LHCN-M2 (cell line): ENCODE data around the gene MTURN. TPM values are rescaled to one million over a fixed set of nuclear protein-coding genes. Genes with fewer than 3 reads are reported as not detected.
A peak's percentile ranks its signal among the peaks of the same experiment; 100 is the strongest.
"Not testable (repeated sequence)": the region's sequence is repeated elsewhere in the genome, so short reads cannot be mapped to it uniquely, and the experiment has no call there.

ENCODE experiments used
- DNase-seq: peaks from one replicate; pipeline ENCODE4 v3.0.0-alpha.2; 2012; ENCODE audit warnings: low read depth
- total RNA-seq: library from RNA; depleted of rRNA; stranded (reverse); fragments of >200 nt; gene quantifications from 2 replicates; pipeline ENCODE4 v1.2.3, GENCODE V29; 2014

MTURN gene
- total RNA-seq, 1 experiment from 2014 or later, result 18.7 TPM

DNA sequence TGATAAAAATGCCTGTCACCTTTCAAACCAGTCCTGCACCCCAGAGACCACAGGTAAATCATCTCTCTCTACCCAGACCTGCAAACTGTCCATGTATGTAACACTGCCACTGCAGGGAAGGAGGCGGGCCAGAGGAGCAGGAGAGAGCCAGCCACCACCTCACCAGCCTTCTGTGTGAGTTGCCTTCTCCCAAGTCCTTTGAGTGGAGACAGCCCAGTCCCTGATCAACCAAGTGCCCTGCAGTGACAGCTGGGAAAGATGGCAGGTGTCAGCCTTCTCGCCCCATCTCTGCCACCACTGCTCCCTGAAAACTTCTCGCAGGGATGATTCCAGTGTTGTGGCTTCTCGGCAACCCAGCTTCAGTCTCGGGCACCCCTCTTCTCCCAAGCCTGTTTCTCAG is 42.4 kb downstream of the MTURN start:
- DNase-seq, result no peak

DNA sequence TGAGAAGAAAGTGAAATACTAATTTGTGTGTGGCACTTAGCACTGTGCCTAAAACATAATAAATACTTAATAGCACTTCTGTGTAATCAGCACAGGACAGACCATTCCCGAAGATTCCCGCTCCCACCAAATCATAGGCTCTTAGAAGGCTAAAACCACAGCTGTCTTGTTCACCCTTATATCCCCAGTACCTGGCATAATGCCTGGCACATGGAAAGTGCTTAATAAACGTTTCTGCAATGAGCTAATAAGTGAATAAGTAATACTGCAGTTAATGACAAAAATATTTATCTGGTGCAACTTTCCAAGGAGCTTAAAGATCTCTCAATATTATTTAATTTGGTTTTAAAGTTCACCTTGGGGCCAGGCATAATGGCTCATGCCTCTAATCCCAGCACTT is 43.2 kb downstream of the MTURN start:
- no peak for DNase-seq

DNA sequence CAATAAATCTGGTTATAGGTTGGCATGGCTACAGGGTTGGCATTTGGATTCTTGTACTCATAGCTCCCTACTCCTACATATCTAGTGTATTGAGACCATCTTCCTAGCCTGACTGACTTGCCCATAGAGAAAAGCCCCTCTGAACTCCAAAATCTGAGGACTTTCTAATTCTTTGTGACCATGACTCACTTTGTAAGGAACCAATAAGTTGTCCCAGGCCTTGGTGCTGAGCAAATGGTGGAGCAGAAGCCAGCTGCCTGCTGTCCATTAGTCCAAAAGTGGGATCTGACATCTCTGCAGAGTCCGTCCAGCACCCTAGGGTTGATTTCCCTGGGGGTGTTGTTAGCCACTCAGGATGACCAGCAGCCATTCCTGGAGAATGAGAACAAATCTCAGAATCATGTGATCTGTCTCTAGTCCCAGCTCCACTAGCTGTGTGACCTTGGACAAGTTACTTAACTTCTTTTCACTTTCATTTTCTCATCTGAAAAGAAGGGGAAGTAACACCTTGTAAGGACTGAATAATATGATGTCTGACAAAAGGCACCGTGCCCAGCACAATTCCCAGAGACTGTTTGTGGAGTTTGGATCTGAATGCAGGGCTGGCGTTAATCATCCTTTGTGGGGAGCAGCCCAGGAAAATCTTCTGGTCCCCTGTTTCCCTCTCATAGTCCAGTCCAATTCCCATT is 44.1 kb downstream of the MTURN start:
- DNase-seq, result no peak

DNA sequence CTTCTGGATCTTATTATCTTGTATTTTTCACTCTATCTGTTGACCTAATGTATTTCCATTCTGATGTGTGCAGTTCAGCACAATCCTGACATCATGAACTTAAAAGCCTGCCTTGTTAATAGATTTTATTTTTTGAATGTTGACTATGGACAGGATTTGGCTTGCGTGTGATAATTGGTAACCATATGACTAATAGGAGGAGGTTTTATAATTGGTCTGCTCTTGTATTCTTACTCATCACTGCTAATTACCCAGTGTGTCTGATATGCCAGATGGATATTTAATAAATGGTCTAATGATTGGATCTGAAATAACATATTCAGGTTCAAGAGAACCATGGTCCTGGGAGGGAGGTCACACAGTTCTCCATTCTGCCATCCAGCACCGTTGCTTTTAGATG is 45.9 kb downstream of the MTURN start:
- DNase-seq, result no peak

DNA sequence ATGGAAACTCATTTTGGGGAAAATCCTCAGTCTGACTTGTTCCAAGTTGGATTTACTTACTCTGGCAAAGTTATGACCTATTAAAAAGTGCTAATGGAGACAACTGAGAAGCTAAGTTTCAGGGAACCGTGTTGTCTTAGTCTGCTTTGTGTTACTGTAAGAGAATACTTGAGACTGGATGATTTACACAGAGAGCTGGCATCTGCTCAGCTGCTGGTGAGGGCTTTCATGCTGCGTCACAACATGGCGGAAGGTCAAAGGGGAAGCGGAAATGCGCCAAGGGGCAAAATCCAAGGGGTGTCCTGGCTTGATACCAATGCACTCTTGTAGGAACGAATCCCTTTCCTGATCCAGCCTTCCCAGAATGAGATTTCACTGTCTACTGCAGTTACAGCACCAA is 46.4 kb downstream of the MTURN start:
- no peak for DNase-seq

DNA sequence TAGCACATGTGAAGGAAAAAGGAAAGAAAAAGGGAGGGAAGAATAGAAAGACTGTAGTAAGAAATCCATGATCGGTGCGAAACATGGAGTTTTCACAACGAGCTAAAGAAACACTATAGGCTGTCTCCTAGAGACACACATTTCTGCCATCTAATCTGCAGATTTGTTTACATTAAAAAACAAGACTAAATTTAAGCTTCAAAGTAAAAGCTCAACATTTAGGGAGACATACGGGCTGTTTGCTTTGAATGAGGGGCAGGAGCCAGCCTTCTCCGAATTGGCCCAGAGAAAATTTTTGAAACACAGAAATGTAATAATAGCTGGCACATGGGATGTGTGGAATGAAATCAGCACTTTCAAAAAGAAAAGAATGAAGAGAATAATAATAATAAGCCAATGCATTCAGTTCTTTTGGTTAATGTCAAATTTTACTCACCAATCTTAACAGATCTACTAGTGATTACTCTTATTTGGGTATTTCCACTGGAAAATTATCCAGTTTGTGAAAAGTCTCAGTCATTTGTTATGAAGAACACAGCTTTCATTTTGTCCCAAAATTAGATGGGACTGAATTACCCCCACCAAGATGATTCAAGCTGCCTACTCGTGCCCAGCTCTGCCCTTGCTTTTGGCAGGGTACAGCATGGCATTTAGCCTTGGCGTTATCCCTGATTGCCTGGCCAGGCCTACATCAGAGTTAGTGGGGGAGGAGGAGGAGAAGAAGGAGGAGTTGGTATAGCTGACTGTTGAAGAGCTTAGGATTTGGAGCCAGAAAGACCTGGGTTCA is 47.1 kb downstream of the MTURN start:
- no peak for DNase-seq

DNA sequence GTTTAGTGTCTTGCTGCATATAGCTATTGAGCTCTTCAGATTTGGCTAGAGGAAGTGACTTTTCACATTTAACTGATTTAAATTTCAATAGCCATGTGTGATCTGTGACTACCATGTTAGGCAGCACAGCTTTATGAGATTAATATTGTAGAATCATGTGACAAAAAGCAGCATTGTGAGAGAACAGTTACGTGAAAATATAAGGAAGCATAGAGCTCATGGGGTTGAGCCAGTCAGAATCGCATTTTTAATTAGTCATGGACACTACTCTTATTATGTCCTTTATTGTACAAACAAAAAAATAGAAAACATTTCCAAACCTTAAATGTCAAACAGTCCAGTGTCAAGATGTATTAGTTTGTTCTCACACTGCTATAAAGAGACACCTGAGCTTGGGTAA is 48.0 kb downstream of the MTURN start:
- no peak for DNase-seq

DNA sequence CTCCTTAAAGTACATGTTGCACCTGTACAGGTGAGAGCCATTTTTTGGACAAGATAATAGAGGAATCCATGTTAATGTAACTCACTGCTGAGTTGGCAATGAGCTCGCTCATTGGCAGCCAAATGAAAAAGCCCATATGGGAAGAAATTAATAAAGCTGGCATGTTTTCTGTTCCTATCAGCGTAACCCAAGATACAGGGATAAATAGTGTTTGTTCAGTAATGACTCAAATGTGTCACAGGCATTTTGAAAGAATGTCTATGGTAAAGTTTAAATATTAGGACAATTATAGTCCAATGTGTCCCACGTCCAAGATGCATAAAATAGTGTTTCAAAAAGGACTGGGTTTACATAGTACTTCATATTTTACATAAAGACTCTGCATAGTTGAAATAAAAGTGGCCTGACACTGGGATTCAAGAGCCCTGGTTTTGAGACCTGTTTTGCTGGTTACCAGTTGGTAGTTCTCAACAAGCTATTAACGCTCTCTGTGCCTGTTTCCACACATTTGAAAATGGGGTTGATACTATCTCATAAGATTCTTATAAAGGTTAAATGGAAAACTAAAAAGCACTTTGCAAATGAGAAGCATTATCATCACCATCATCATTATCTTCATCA is 49.1 kb downstream of the MTURN start:
- no peak for DNase-seq

DNA sequence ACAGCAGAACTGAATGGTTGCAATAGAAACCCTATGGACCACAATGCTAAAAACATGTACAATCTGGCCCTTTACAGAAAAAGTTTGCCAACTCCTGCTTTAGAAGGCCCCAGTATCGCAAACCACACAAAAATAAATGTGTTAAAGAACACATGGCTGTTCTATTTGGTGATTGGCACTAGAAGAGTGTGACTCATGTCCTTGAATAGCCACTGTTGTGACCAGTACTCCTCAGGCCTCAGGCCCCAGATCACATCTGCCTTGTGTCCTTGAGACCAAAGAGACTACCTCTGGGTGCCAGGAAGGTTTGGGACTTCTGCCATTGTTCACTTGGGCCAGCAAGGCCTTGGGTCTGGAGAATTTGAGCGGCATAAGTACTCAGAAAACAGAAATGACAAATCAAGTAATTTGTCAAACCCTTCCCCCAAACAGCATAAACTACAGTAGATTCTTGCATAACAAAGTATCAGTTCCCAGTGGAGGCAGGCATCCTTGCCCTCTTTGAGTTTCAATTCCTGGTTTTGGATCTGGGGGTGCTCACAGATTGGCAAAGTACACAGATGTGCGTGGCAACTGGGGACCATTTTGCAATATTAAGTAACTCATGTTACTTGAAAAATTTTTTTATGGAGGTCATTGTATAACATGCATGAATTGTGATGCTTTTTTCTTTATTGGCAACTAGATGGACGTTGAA is 50.2 kb downstream of the MTURN start:
- peak; percentile 59 for DNase-seq

DNA sequence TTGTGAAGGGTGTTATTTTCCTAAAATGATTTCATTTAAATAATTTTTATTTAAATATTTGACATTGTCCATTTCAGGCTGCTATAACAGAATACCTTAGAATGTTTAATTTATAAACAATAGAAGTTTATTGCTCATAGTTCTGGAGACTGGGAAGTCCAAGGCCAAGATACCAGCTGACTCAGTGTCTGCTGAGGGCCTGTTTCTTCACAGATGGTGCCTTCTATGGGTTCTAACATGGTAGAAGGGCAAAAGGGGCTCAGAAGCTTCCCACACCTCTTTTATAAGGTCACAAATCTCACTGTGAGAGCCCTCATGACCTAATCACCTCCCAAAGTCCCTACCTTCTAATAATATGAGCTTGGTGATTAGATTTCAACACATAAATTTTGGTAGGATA is 50.7 kb downstream of the MTURN start:
- no peak for DNase-seq

DNA sequence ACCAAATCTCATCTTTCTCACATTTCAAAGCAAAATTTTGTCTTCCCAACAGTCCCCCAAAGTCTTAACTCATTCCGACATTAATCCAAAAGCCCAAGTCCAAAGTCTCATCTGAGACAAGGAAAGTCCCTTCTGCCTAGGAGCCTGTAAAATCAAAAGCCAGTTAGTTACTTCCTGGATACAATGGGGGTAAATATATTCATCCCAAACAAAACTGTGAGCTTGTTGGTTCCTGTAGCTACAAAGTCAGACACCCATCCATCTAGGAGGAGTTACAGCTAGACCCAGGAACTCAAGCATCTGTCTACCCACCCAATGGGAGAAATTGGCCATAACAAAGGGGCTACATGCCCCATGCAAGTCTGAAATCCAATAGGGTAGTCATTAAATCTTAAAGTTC is 51.9 kb downstream of the MTURN start:
- DNase-seq, result no peak

DNA sequence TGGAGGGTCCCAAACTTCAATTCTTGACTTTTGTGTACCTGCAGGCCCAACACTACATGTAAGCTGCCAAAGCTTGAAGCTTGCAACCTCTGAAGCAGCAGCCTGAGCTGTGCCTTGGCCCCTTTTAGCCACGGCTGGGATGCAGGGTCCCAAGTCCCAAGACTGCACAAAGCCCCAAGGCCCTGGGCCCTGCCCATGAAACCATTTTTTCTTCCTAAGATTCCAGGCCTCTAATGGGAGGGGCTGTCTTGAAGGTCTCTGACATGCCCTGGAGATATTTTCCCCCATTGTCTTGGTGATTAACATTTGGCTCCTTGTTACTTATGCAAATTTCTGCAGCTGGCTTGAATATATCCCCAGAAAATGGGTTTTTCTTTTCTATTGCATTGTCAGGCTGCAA is 52.7 kb downstream of the MTURN start:
- DNase-seq, result no peak

DNA sequence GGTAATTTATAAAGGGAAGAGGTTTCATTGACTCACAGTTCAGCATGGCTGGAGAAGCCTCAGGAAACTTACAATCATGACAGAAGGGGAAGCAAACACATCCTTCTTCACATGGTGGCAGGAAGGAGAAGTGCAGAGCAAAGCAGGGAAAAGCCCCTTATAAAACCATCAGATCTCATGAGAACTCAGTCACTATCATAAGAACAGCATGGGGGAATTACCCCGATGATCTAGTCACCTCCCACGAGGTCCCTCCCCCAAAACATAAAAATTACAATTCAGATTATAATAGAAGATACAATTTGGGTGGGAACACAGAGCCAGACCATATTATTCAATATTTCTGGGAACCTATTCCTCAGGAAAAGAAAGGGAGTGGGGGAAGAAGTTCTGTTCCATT is 53.6 kb downstream of the MTURN start:
- not testable (repeated sequence) for DNase-seq

DNA sequence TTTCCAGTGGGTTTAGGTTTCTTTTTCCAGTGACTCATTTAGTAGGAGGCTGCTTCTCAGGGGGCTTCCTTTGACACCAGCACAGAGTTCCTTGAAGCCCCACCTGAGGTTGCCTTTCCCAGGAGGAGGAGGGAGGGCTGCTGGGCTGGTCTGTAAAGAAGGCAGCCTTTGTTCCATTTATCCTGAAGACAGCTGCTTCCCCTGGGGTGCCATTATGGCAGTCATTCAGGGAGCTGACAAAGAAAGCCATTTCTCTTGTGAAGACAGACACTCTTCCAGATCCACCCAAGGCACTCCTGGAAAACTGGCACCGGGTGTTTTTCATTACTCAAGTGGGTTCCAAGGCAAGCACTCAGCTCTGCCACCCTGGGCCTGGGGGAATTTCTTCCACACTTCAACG is 54.0 kb downstream of the MTURN start:
- no peak for DNase-seq

DNA sequence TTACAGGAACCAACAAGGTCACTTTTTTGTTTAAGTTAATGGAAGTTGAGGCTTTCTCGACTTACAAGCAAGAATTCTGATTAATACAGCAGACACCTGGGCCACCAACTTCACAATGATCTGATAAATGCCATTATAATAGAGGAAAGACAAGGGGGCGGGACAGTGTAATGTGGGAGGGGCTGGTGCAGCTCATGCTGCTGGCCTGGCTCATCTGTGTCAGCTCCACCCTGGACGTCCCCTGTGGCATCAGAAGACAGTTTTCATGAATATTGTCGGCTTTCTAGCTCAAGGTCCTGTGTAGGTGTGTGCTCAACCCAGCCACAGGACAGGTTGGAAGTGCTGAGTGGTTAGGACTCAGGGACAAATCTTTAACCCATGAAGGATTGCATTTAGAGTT is 57.0 kb downstream of the MTURN start:
- no peak for DNase-seq

DNA sequence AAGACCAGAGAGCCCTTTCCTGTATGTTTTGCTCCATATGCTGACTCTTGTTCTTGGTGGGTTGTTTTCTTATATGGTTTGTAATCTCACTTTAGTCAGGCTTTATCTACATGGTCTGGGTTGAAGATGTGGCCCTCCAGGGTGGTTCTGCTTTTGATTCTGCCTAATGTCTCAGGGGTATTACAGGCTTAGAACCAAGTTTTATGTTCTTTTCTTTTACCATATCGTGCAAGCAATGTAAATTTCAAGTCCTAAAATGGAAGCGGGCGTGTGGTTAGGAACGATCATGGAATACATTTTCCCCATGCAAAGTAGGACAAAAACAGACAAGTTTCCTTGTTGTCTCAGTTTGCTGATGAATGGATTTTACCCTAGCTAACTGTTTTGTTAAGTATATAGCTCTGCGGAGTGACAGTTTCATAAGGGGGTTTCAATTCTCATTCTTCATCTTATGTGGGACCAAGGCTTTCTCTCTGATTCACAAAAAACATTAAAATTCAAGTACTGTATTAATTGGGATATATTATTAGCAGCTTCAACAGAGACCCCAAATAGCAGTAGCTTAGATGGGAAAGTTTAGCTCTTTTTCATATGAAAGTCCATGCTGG is 58.7 kb downstream of the MTURN start:
- DNase-seq, result no peak

DNA sequence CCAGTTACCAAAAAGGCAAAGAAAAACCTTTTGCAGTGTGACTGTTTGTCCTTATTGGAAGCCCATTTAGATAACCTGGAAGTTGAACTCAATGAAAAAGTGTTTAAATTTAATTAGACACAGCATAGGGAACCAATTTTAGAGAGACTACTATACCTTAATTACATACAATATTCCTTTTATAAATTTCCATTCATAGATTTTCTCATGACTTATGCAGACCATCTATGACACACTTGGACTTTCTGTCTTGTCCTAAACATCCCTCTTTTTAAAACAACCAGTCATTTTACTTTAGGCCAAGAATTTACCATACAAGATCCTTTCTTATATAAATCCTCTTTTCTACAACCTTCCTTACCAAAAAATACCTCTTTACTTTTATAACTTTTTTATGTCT is 61.6 kb downstream of the MTURN start:
- DNase-seq, result peak; percentile 35

DNA sequence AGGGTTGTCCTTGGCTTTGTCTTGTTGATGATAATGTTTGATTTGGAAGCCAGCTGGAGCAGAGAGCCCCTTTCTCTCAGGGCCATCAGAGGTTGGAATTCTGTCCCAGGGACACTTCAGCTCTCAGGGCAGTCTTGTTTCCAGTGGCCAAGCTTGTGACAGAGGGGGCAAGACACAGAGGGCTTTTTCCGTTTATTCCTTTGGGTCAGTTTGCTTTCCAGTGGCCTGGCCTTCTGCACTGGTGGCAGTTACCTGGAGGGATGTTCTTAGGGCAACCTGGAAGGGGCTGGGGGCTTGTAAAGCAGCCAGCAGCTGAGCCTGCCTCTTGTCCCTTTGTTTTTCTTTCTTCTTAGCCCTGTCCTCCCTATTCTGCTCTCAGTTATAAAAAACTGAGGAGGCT is 62.7 kb downstream of the MTURN start:
- DNase-seq, result no peak

DNA sequence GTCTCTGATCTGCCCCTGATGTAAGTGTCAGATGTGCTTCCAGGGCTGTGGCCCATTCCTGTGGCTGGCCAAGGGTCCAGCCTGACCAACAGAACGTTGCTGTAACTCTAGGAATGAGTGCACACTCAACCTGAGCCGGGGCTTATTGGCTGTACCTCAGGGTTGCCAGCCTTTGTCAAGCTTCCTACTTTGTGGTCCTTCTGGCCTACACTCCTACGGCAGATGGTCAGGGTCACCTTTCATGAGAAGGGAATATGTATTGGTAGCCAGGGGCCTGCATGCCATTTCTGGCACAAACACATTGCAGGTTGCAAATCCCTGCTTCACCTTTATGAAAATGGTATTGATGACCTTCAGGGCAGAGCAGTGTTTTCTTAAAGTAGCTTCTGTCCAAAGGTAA is 64.5 kb downstream of the MTURN start:
- no peak for DNase-seq

DNA sequence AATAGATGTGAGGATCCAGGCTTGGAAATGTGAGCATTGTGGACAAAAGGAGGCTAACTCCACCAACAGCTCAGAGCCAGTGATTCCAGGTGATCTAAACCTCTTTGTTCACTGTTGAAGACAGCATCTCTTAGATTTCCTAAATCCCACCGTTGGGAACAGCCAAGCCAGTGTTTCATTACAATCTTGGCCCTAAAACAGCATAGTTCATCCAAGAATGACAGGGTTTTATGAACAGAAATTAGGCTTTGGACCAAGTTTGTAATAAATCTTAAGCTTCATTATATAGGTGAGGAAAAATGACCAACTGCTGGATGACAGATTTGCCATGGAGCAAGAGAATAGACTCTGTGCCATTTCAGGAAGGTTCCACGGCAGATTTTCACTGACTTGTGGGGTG is 65.8 kb downstream of the MTURN start:
- DNase-seq, result no peak

DNA sequence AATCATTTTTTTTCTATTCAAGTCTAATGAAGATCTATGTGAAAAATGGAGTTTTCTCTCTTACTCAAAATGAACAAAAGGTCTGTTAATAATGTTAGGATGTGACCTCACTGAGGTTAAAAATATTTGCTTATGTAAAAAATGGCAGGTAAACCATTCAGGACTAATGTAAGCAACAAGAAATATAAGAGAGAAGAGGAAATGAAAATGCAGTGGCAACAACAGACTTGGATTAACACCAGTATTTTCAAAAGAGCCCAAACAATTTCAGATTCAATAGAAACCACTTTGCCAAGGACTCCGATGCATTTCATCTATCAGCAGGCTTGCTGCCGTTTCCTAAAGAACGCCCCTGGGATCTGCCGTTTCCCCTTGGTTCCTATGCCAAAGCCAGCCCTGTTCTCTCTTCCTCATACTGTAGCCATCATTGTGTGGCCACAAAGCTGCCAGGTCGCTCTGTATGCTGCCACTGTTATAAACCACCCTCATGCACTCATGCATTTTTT is 66.4 kb downstream of the MTURN start:
- DNase-seq, result no peak

DNA sequence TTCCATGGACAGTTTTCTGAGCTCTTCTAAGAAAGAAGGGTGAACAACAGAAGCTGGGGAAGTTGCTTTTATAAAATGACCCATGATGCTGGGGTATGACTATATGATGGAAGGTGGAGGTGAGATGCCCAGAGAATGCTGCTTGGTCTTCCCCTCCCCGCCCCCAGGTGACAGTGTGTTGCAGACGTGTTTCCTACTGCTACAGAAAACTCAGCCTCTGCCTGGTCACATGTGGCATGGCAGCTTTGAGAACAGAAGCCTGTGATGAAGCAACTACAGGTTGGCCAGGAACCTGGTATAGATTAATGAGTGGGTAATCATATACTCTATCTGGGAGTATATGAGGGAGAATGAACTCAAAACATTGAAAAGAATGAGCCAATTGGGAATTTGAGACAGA is 67.1 kb downstream of the MTURN start:
- no peak for DNase-seq
